GM12878 (cell line): ENCODE data around the gene MFSD12. TPM values are rescaled to one million over a fixed set of nuclear protein-coding genes. Genes with fewer than 3 reads are reported as not detected.

Source experiments
- ASH2L ChIP-seq: fragments of 300-600, 200-600 bp; sonication (generic); IDR thresholded peaks from 2 replicates; pipeline ENCODE4 v1.6.1; 2017; ENCODE audit warnings: low read depth, mild to moderate bottlenecking, borderline replicate concordance
- ATF2 ChIP-seq: IDR thresholded peaks from 2 replicates; pipeline ENCODE4 v1.6.1; 2012; ENCODE audit warnings: low read length, inconsistent platforms
- CREM ChIP-seq: IDR thresholded peaks from 2 replicates; pipeline ENCODE4 v1.6.1; 2014; ENCODE audit warnings: antibody characterized with exemption, low read depth
- EP300 ChIP-seq, 2 experiments: fragments of 150-350 bp in 1 of 2; IDR thresholded peaks; 2 replicates each; pipeline ENCODE4 v1.6.1; 2011 to 2012; ENCODE audit warnings: low read depth in 2 of 2, low read length in 2 of 2, borderline replicate concordance in 1 of 2, improper control_type of control experiment in 1 of 2, inconsistent platforms in 1 of 2; ENCODE audit not compliant: control insufficient read depth in 1 of 2
- FOXM1 ChIP-seq: IDR thresholded peaks from 2 replicates; pipeline ENCODE4 v1.6.1; 2012; ENCODE audit warnings: low read depth, mild to moderate bottlenecking, inconsistent platforms, low read length, moderate library complexity
- JUNB ChIP-seq: IDR thresholded peaks from 2 replicates; pipeline ENCODE4 v1.6.1; 2016; ENCODE audit warnings: antibody characterized with exemption, mild to moderate bottlenecking
- KDM1A ChIP-seq: fragments of 200-600 bp; sonication (generic); IDR thresholded peaks from 2 replicates; pipeline ENCODE4 v1.6.1; 2016; ENCODE audit warnings: borderline replicate concordance
- MAX ChIP-seq: IDR thresholded peaks from 2 replicates; pipeline ENCODE4 v1.6.1; 2012; ENCODE audit warnings: low read depth, low read length, improper control_type of control experiment
- NRF1 ChIP-seq: conservative IDR thresholded peaks from 2 replicates; pipeline ENCODE4 v1.6.1; 2011; ENCODE audit warnings: mild to moderate bottlenecking, low read depth, low read length, improper control_type of control experiment
- PAX8 ChIP-seq: fragments of 450-650 bp; IDR thresholded peaks from 2 replicates; pipeline ENCODE4 v1.6.1; 2017; ENCODE audit warnings: mild to moderate bottlenecking, moderate library complexity
- PKNOX1 ChIP-seq: fragments of 450-650 bp; IDR thresholded peaks from 2 replicates; pipeline ENCODE4 v1.6.1; 2016; ENCODE audit warnings: mild to moderate bottlenecking
- RCOR1 ChIP-seq: conservative IDR thresholded peaks from 2 replicates; pipeline ENCODE4 v1.6.1; 2012; ENCODE audit warnings: low read depth, low read length, improper control_type of control experiment
- RFX5 ChIP-seq: IDR thresholded peaks from 2 replicates; pipeline ENCODE4 v1.6.1; 2011; ENCODE audit warnings: low read depth, low read length, improper control_type of control experiment
- SIN3A ChIP-seq: IDR thresholded peaks from 2 replicates; pipeline ENCODE4 v1.6.1; 2012; ENCODE audit warnings: low read depth, low read length, improper control_type of control experiment
- SMC3 ChIP-seq: IDR thresholded peaks from 2 replicates; pipeline ENCODE4 v1.6.1; 2011; ENCODE audit warnings: low read length, improper control_type of control experiment, borderline replicate concordance
- SUPT20H ChIP-seq: IDR thresholded peaks from 2 replicates; pipeline ENCODE4 v1.6.1; 2011; ENCODE audit warnings: low read depth, mild to moderate bottlenecking, low read length, moderate library complexity, borderline replicate concordance; ENCODE audit not compliant: control insufficient read depth
- YBX1 ChIP-seq: fragments of 450-650 bp; IDR thresholded peaks from 2 replicates; pipeline ENCODE4 v1.6.1; 2016; ENCODE audit warnings: antibody characterized with exemption
- ZNF622 ChIP-seq: fragments of 450-650 bp; IDR thresholded peaks from 2 replicates; pipeline ENCODE4 v1.6.1; 2017; ENCODE audit warnings: mild to moderate bottlenecking, inconsistent platforms
- polyA plus RNA-seq, 11 experiments: library from polyadenylated mRNA; depleted of rRNA in 4 of 11; unstranded in 6 of 11; stranded (reverse) in 5 of 11; fragments of >200 nt; fragmentation: Nextera tagmentation in 4 of 11; fragmentation: Illumina TruSeq in 1 of 11; extraction: Ambion mirVana in 4 of 11; extraction: Trizol in 1 of 11; gene quantifications; 1 replicate in 1 of 11; 2 replicates in 10 of 11; pipeline versions ENCODE4 v1.2.1 to v1.2.3, GENCODE V29; 2011 to 2016; ENCODE audit warnings: inconsistent platforms in 2 of 11, missing spikeins in 2 of 11, low read depth in 1 of 11
- total RNA-seq, 4 experiments: library from RNA; depleted of rRNA in 3 of 4; stranded (reverse); fragments of >200 nt in 3 of 4; fragmentation: Illumina TruSeq in 1 of 4; extraction: Trizol in 1 of 4; gene quantifications; 2 replicates each; pipeline versions ENCODE4 v1.2.1 to v1.2.3, GENCODE V29; 2013 to 2021
- TF ChIP-seq, protein P1 (sequence below): fragments of 450-650 bp; IDR thresholded peaks from 2 replicates; pipeline ENCODE4 v1.6.1; 2016; ENCODE audit warnings: mild to moderate bottlenecking
- TF ChIP-seq, protein P2 (sequence below): IDR thresholded peaks from 2 replicates; pipeline ENCODE4 v1.6.1; 2012; ENCODE audit warnings: mild to moderate bottlenecking, low read depth, low read length
- TF ChIP-seq, protein P3 (sequence below): IDR thresholded peaks from 2 replicates; pipeline ENCODE4 v1.6.1; 2012; ENCODE audit warnings: low read depth, low read length, improper control_type of control experiment

The MFSD12 gene
- total and polyA plus RNA-seq, 10 of the 15 experiments (the other 5 are each of a cell fraction or from before 2014, with no cell fraction given), result 0.58 to 65.9 (median 16.8) TPM

GRCh38 chr19:3500429-3501101, 56.8 kb downstream of the MFSD12 start, which contains the start of gene DOHH (continued):
- TF ChIP-seq SIN3A, result no peak
- TF ChIP-seq, protein P1, sequence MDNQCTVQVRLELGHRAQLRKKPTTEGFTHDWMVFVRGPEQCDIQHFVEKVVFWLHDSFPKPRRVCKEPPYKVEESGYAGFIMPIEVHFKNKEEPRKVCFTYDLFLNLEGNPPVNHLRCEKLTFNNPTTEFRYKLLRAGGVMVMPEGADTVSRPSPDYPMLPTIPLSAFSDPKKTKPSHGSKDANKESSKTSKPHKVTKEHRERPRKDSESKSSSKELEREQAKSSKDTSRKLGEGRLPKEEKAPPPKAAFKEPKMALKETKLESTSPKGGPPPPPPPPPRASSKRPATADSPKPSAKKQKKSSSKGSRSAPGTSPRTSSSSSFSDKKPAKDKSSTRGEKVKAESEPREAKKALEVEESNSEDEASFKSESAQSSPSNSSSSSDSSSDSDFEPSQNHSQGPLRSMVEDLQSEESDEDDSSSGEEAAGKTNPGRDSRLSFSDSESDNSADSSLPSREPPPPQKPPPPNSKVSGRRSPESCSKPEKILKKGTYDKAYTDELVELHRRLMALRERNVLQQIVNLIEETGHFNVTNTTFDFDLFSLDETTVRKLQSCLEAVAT, result peak; percentile 97
- TF ChIP-seq NRF1, result peak; percentile 74
- TF ChIP-seq ATF2, result no peak
- TF ChIP-seq JUNB, result no peak
- 0 out of 2 replicates have a peak, but pooled peaks have one; percentile 65 for TF ChIP-seq ASH2L
- no peak for TF ChIP-seq YBX1
- TF ChIP-seq MAX, result peak; percentile 98
- no peak for TF ChIP-seq SUPT20H
- no peak for TF ChIP-seq PAX8
- TF ChIP-seq RCOR1, result 0 out of 2 replicates have a peak, but pooled peaks have one; percentile 30
- TF ChIP-seq ZNF622, result no peak
- TF ChIP-seq KDM1A, result no peak
- TF ChIP-seq, protein P2, sequence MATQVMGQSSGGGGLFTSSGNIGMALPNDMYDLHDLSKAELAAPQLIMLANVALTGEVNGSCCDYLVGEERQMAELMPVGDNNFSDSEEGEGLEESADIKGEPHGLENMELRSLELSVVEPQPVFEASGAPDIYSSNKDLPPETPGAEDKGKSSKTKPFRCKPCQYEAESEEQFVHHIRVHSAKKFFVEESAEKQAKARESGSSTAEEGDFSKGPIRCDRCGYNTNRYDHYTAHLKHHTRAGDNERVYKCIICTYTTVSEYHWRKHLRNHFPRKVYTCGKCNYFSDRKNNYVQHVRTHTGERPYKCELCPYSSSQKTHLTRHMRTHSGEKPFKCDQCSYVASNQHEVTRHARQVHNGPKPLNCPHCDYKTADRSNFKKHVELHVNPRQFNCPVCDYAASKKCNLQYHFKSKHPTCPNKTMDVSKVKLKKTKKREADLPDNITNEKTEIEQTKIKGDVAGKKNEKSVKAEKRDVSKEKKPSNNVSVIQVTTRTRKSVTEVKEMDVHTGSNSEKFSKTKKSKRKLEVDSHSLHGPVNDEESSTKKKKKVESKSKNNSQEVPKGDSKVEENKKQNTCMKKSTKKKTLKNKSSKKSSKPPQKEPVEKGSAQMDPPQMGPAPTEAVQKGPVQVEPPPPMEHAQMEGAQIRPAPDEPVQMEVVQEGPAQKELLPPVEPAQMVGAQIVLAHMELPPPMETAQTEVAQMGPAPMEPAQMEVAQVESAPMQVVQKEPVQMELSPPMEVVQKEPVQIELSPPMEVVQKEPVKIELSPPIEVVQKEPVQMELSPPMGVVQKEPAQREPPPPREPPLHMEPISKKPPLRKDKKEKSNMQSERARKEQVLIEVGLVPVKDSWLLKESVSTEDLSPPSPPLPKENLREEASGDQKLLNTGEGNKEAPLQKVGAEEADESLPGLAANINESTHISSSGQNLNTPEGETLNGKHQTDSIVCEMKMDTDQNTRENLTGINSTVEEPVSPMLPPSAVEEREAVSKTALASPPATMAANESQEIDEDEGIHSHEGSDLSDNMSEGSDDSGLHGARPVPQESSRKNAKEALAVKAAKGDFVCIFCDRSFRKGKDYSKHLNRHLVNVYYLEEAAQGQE, result no peak
- no peak for TF ChIP-seq SMC3
- peak; percentile 42; the same call in 1 of the 2 replicates for TF ChIP-seq RFX5
- no peak; the same call in 1 of the 2 replicates for TF ChIP-seq PKNOX1
- no peak for TF ChIP-seq FOXM1
- TF ChIP-seq, protein P3, sequence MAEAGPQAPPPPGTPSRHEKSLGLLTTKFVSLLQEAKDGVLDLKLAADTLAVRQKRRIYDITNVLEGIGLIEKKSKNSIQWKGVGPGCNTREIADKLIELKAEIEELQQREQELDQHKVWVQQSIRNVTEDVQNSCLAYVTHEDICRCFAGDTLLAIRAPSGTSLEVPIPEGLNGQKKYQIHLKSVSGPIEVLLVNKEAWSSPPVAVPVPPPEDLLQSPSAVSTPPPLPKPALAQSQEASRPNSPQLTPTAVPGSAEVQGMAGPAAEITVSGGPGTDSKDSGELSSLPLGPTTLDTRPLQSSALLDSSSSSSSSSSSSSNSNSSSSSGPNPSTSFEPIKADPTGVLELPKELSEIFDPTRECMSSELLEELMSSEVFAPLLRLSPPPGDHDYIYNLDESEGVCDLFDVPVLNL, result peak; percentile 46; the same call in 1 of the 2 replicates
- peak in 1 of 2 experiments; percentile 27; a peak in 1 of 4 replicates for TF ChIP-seq EP300 (IDR thresholded peaks at IDR 0.05; ENCODE audit: borderline replicate concordance in 1 of 2, control insufficient read depth in 1 of 2, low read depth in 2 of 2, low read length in 2 of 2)
- peak; percentile 63; the same call in 1 of the 2 replicates for TF ChIP-seq CREM
